Lung (tissue), 12 donors: Measurements from ENCODE around the gene MCOLN3. TPM values are rescaled to one million over a fixed set of nuclear protein-coding genes. Genes with fewer than 3 reads are reported as not detected.

ENCODE experiments used
- ATAC-seq: fragments of 200-7000 bp; cut with Tn5 transposase; one replicate; pipeline ENCODE4 v1.9.1; 2020; ENCODE audit warnings: moderate number of reproducible peaks; ENCODE audit not compliant: insufficient read depth, low FRiP score
- DNase-seq, 3 donors: peaks; one replicate each; pipeline ENCODE4 v3.0.0-alpha.2; 2013 to 2017
- H3K27ac ChIP-seq, 2 donors: one replicate each; pipeline ENCODE4 v1.5.1; 2013; ENCODE audit warnings: mild to moderate bottlenecking in 2 of 2, moderate library complexity in 2 of 2, control low read depth in 1 of 2, inconsistent platforms in 1 of 2, low read depth in 1 of 2, low read length in 1 of 2
- H3K27me3 ChIP-seq, 3 donors: one replicate each; pipeline ENCODE4 v1.5.1; 2013; ENCODE audit warnings: low read length in 2 of 3; ENCODE audit not compliant: control insufficient read depth in 3 of 3, insufficient read depth in 3 of 3
- H3K36me3 ChIP-seq, 4 donors: one replicate each; pipeline ENCODE4 v1.5.1; 2013; ENCODE audit warnings: low read length in 4 of 4, mild to moderate bottlenecking in 1 of 4, moderate library complexity in 1 of 4; ENCODE audit not compliant: control insufficient read depth in 4 of 4, insufficient read depth in 4 of 4
- H3K4me1 ChIP-seq, 5 donors: one replicate each; pipeline ENCODE4 v1.5.1; 2013; ENCODE audit warnings: low read length in 5 of 5, mild to moderate bottlenecking in 2 of 5, moderate library complexity in 1 of 5; ENCODE audit not compliant: control insufficient read depth in 5 of 5, insufficient read depth in 5 of 5
- H3K4me3 ChIP-seq: one replicate; pipeline ENCODE4 v1.5.1; 2013; ENCODE audit warnings: mild to moderate bottlenecking, control low read depth, moderate library complexity
- H3K9ac ChIP-seq, 2 donors: one replicate each; pipeline ENCODE4 v1.5.1; 2013; ENCODE audit warnings: low read length in 2 of 2, control low read depth in 1 of 2; ENCODE audit not compliant: insufficient read depth in 1 of 2
- H3K9me3 ChIP-seq, 4 donors: one replicate each; pipeline ENCODE4 v1.5.1; 2013; ENCODE audit warnings: low read length in 3 of 4, mild to moderate bottlenecking in 1 of 4, moderate library complexity in 1 of 4; ENCODE audit not compliant: control insufficient read depth in 4 of 4, insufficient read depth in 3 of 4
- CTCF ChIP-seq: IDR thresholded peaks from 2 replicates; pipeline ENCODE4 v1.5.1; 2012; ENCODE audit warnings: mild to moderate bottlenecking; ENCODE audit errors: control extremely low read depth, extremely low read depth
- WGBS, 2 donors: extraction: QIAGEN DNeasy Blood & Tissue Kit; methylation state at CpG; one replicate each; pipeline ENCODE4 v1.1.7; 2013; 5-methylcytosine and 5-hydroxymethylcytosine counted together
- polyA plus RNA-seq, 2 donors: library from polyadenylated mRNA; stranded (reverse); fragments of 200-250 nt; gene quantifications; one replicate each; pipeline ENCODE4 v1.2.1, GENCODE V29; 2013
- total RNA-seq, 2 donors: library from RNA; depleted of rRNA in 1 of 2; stranded (reverse); fragments of >200 nt in 1 of 2; gene quantifications; one replicate each; pipeline ENCODE4 v1.2.1, GENCODE V29; 2014 to 2021
- donor health status: control.
- donor health status: control.
- donor health status: Bipolar disorder and iron deficiency.
- donor health status: healthy.
- donor health status: DM: yes; HTN: yes; CAD: no.

Gene MCOLN3
- total and polyA plus RNA-seq, 4 donors = 0.68 to 4.5 (median 2.5) TPM

- no peaks in the 10 kb centered on the region for H3K36me3 ChIP-seq
- peak within 1 kb of the TSS; percentile 52 for H3K4me3 ChIP-seq
- peak; percentile 88 for ATAC-seq
- peak; percentile 52 to 55 (median 55) for DNase-seq
- WGBS, 2 donors = 1% methylated on average over 63 to 87 of the region's 87 CpGs
- H3K4me1 ChIP-seq = peaks cover 0 to 16% (median 0%) of the 10 kb centered on the region in 5 donors
- no peak within 1 kb of the TSS for H3K27ac ChIP-seq
- H3K9me3 ChIP-seq = peaks cover 0 to 2% (median 0%) of the 10 kb centered on the region in 4 donors
- peaks cover 4 to 60% (median 60%) of the 10 kb centered on the region in 3 donors for H3K27me3 ChIP-seq
- peak within 1 kb of the TSS in 1 of 2 donors; percentile 54 for H3K9ac ChIP-seq
- TF ChIP-seq CTCF = no peak
These were observed 51.2 kb downstream of the MCOLN3 start, which contains the start of gene MCOLN2 for GRCh38 chr1:84996846-84997666. Gene MCOLN2 (minus strand): TSS chr1:84997113. CDS start chr1:84996872, 241 bp downstream.

- H3K27ac ChIP-seq = no peak overlapping the region
- peaks cover 0 to 2% (median 0%) of the 10 kb centered on the region in 4 donors for H3K9me3 ChIP-seq
- no peaks in the 10 kb centered on the region for H3K36me3 ChIP-seq
- H3K27me3 ChIP-seq = peaks cover 4 to 48% (median 47%) of the 10 kb centered on the region in 3 donors
- H3K4me1 ChIP-seq = peaks cover 0 to 16% (median 0%) of the 10 kb centered on the region in 5 donors
- DNase-seq = peak in 1 of 3 donors; percentile 1
- no peak overlapping the region for H3K4me3 ChIP-seq
- no peak for ATAC-seq
- no peak for TF ChIP-seq CTCF
- no peak overlapping the region for H3K9ac ChIP-seq
- 66 to 69% methylated on average over 10 of the region's 10 CpGs for WGBS, 2 donors
These were observed 52.6 kb downstream of the MCOLN3 start for GRCh38 chr1:84995484-84996334.

GRCh38 chr1:84991097-84991920 lies 57.0 kb downstream of the MCOLN3 start:
- Histone ChIP-seq H3K27ac (no peak overlapping the region), H3K4me1 (peaks cover 0 to under 1% (median 0%) of the 10 kb centered on the region in 5 donors), H3K4me3 (no peak overlapping the region), H3K36me3 (no peaks in the 10 kb centered on the region), H3K27me3 (peaks cover 0 to 10% (median 8%) of the 10 kb centered on the region in 3 donors), H3K9me3 (no peaks in the 10 kb centered on the region), H3K9ac (no peak overlapping the region)
- ATAC-seq = no peak
- WGBS, 2 donors = 68% methylated on average over 8 of the region's 8 CpGs
- no peak for TF ChIP-seq CTCF
- DNase-seq = peak in 1 of 3 donors; percentile 3
